ENCODE measurements around the gene AP1M2.
"Not testable (repeated sequence)": the region's sequence is repeated elsewhere in the genome, so short reads cannot be mapped to it uniquely, and the experiment has no call there.

The AP1M2 gene

GRCh38 chr19:10601999-10602329 is 14.9 kb upstream of the AP1M2 start:
- no peak for DNase-seq (ENCODE audit: low read depth)

- DNase-seq (ENCODE audit: low read depth): no peak
Measured at GRCh38 chr19:10600149-10600548, 13.0 kb upstream of the AP1M2 start.

GRCh38 chr19:10593820-10594637 is 6.9 kb upstream of the AP1M2 start:
- DNase-seq (ENCODE audit: low read depth): no peak

GRCh38 chr19:10593148-10593547 is 6.0 kb upstream of the AP1M2 start:
- no peak for DNase-seq (ENCODE audit: low read depth)

GRCh38 chr19:10587839-10588150 is 683 bp upstream of the AP1M2 start:
- DNase-seq (ENCODE audit: low read depth): no peak

GRCh38 chr19:10586396-10586795 is 716 bp downstream of the AP1M2 start:
- no peak for DNase-seq (ENCODE audit: low read depth)

- no peak for DNase-seq (ENCODE audit: low read depth)
Measured at GRCh38 chr19:10583036-10583776, 3.9 kb downstream of the AP1M2 start.

GRCh38 chr19:10582091-10582490 is 5.0 kb downstream of the AP1M2 start:
- no peak for DNase-seq (ENCODE audit: low read depth)

GRCh38 chr19:10580979-10581631 is 6.0 kb downstream of the AP1M2 start:
- DNase-seq (ENCODE audit: low read depth): peak; percentile 84

GRCh38 chr19:10577951-10578350 is 9.2 kb downstream of the AP1M2 start:
- DNase-seq (ENCODE audit: low read depth): no peak

- DNase-seq (ENCODE audit: low read depth): no peak
Measured at GRCh38 chr19:10575011-10575716, 11.9 kb downstream of the AP1M2 start.

- DNase-seq (ENCODE audit: low read depth): no peak
Measured at GRCh38 chr19:10574462-10574861, 12.7 kb downstream of the AP1M2 start.

GRCh38 chr19:10573793-10574192 is 13.3 kb downstream of the AP1M2 start:
- DNase-seq (ENCODE audit: low read depth): not testable (repeated sequence)

- DNase-seq (ENCODE audit: low read depth): peak; percentile 99
Measured at GRCh38 chr19:10568826-10569651, 18.1 kb downstream of the AP1M2 start, which contains the start of gene CDKN2D. TSS of gene CDKN2D (minus strand) at chr19:10568979. CDS start at chr19:10568653, 326 bp downstream.

GRCh38 chr19:10568062-10568825 is 18.9 kb downstream of the AP1M2 start:
- peak; percentile 37 for DNase-seq (ENCODE audit: low read depth)

- DNase-seq (ENCODE audit: low read depth): no peak
Measured at GRCh38 chr19:10567656-10568055, 19.5 kb downstream of the AP1M2 start.

GRCh38 chr19:10566658-10567410 is 20.3 kb downstream of the AP1M2 start:
- no peak for DNase-seq (ENCODE audit: low read depth)

- no peak for DNase-seq (ENCODE audit: low read depth)
Measured at GRCh38 chr19:10566408-10566657, 20.8 kb downstream of the AP1M2 start.

- DNase-seq (ENCODE audit: low read depth): peak; percentile 98
Measured at GRCh38 chr19:10565567-10566407, 21.3 kb downstream of the AP1M2 start, which contains the start of gene KRI1. TSS of gene KRI1 (minus strand) at chr19:10566010. CDS start at chr19:10565999, 11 bp downstream.
